ENCODE measurements around the gene DYNLT4.
"Not testable (repeated sequence)": the region's sequence is repeated elsewhere in the genome, so short reads cannot be mapped to it uniquely, and the experiment has no call there.

DYNLT4 gene

DNA sequence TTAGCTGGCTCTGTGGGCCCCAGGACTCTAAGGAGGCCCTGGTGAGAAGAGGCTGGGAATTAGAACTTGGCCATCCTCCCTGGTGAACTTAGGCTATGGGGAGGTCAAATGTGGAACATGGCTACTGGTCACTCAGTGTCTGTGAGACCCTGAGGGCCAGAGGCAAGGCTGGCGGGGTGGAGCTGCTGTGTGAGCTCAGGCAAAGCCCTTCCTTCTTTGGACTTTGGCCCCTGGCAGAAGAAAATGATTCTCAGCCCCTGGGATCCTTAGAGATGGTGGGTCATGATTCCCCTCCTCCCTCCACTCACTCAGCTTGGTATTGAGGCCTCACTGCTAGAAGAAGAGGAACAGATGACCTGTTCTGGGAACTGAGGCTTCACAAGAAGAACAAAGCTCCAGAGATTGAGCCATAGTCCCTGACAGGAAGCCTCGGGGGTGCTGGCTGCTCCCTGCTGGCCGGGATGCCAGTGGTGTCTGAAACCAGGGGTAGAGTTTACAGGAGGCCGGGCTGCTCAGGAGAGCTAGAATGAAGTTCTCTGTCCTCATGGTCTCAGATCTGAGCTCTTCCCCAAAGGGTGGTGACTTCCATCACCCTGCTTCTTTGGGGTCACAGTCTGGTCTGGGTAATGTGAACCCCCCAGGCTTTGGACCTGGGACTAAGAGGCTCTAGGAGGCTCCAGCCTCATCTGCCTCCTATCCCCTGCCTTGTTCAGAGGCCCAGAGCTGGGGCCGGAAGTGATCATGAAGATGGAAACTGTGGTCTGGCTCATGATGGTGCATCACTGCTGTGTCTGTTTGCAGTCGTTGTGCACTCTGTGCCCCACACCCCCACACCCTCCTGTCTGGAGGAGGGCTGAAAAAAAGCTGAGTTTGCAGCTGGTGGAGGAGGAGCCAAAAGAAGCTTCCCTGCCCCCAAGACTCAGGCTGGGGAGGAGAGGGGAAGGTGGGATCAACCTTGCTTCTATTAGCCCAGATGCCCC lies 2.1 kb upstream of the DYNLT4 start:
- DNase-seq (ENCODE audit: low spot score), result no peak

- peak; percentile 85 for DNase-seq (ENCODE audit: low spot score)
Measured at GRCh38 chr1:44808063-44808937, 1.1 kb upstream of the DYNLT4 start, which contains the start of gene BTBD19. Gene BTBD19 (plus strand): TSS chr1:44808523. CDS start chr1:44808821, 298 bp downstream.

GRCh38 chr1:44807364-44808062 lies 362 bp upstream of the DYNLT4 start:
- peak; percentile 72 for DNase-seq (ENCODE audit: low spot score)

GRCh38 chr1:44806025-44806703 lies 987 bp downstream of the DYNLT4 start:
- no peak for DNase-seq (ENCODE audit: low spot score)

GRCh38 chr1:44805311-44806024 lies 1.7 kb downstream of the DYNLT4 start:
- DNase-seq (ENCODE audit: low spot score), result no peak

DNA sequence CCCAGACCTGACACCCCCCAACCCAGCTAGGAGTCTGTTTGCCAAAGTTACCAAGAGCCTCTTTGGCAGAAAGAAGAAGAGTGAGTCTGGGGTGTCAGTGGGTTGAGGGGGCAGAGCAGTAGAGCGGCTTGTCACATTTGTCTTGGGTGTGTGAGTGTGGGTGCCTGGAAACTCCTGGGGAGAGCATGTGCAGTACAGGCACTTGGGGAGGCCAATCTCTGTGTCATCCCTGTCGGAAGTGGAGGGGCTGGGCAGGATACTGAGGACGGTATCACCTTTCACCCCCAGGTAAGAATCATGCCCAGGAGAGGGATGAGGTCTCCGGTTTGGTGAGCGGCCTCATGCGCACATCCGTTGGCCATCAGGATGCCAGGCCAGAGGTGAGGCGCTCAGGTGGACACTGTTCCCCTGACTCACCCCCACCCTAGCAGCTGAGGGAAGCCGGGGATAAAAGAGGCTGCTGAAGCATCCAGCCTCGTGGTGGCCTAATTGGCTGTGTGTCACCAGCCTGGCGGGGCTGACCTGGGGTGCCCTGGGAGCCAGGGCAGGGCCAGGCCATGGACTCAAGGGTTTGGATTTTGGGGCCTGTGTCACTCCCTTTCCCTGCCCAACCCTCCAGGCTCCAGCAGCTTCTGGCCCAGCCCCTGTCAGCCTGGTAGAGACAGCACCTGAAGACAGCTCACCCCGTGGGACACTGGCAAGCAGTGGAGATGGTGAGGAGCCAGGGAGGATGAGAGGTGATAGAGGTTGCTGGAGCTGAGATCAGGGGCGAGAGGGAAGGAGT lies 3.6 kb downstream of the DYNLT4 start:
- DNase-seq (ENCODE audit: low spot score), result no peak

DNA sequence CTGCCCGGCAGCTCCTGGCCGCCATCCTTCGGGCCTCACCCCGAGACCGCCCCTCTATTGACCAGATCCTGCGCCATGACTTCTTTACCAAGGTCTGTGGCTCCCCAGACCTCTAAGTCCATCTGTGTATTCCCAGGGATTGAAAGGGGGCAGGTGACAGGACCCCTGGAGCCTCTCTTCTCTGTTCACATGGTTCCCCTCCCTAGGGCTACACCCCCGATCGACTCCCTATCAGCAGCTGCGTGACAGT lies 4.2 kb downstream of the DYNLT4 start:
- DNase-seq (ENCODE audit: low spot score), result no peak

DNA sequence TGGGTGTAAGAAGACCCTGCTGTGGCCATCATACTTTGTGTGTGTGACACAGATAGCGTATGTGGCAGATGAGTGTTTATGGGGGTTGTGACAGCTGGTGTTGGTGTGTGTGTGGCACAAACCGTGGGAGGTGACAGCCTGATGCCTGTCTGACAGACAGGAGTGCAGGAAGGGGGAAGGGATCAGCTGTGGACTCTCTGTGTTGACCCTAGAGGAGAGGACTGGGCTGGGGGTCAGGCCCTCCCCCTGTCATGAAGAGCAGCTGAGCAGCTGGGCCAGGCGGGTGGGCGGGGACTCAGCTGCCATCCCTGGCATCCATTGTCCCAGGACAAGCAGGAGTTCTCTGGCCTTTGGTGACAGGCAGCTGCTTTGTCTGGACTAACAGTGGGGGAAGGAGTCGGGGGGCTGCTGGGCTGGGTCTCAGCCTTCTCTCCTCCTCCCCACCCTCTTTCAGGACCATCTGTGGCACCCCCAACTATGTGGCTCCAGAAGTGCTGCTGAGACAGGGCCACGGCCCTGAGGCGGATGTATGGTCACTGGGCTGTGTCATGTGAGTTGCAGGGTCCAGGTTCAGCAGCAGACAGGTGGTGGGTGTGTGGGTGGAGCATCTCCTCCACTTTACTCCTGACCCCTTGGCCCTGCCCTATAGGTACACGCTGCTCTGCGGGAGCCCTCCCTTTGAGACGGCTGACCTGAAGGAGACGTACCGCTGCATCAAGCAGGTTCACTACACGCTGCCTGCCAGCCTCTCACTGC lies 4.7 kb downstream of the DYNLT4 start:
- no peak for DNase-seq (ENCODE audit: low spot score)

GRCh38 chr1:44801491-44802305 lies 5.5 kb downstream of the DYNLT4 start:
- no peak for DNase-seq (ENCODE audit: low spot score)

- peak; percentile 91 for DNase-seq (ENCODE audit: low spot score)
Measured at GRCh38 chr1:44799770-44800584, 7.2 kb downstream of the DYNLT4 start, which contains the start of gene PLK3. Gene PLK3 (plus strand): TSS chr1:44800377. CDS start chr1:44800464, 87 bp downstream.

GRCh38 chr1:44798481-44799365 lies 8.4 kb downstream of the DYNLT4 start:
- no peak for DNase-seq (ENCODE audit: low spot score)

DNA sequence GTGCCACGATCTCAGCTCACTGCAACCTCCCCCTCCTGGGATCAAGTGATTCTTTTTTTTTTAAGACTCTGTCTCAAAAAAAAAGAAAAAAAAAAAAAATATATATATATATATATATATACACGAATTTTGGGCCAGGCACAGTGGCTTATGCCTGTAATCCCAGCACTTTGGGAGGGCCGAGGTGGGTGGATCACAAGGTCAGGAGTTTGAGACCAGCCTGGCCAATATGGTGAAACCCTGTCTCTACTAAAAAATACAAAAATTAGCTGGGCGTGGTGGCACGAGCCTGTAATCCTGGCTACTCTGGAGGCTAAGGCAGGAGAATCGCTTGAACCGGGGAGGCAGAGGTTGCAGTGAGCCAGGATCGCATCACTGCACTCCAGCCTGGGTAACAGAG lies 9.3 kb downstream of the DYNLT4 start:
- not testable (repeated sequence) for DNase-seq (ENCODE audit: low spot score)

- no peak for DNase-seq (ENCODE audit: low spot score)
Measured at GRCh38 chr1:44792736-44793502, 14.2 kb downstream of the DYNLT4 start.

GRCh38 chr1:44790968-44791801 lies 16.0 kb downstream of the DYNLT4 start:
- no peak for DNase-seq (ENCODE audit: low spot score)

Measured in iPS-NIHi11 (cell line).